ENCODE results near the gene CSK. TPM values are rescaled to one million over a fixed set of nuclear protein-coding genes. Genes with fewer than 3 reads are reported as not detected.

CSK gene
- total and polyA plus RNA-seq, 2 experiments from 2014 or later = 16.9 to 19.1 TPM

DNA sequence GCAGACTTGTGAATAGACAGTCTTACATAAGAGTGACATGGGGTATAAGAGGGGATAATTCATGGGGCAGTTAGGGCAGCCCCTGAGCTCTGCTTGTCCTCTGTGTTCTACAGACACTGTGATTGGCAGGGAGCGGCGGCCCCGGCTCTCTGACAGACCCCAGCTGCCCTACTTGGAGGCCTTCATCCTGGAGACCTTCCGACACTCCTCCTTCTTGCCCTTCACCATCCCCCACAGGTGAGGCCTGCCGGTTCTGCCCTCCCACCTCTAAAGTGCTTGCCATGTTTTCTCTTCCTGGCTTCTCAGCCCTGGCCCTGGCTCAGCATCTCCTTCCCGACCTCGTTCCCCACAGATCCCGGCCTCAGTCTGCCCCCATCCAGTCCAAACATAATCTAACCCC lies 29.9 kb upstream of the CSK start:
- Histone ChIP-seq H3K4me1 (ENCODE audit: insufficient read depth) (no peaks in the 10 kb centered on the region), H3K4me2 (no peak overlapping the region), H2AFZ (no peak overlapping the region), H3K79me2 (no peaks in the 10 kb centered on the region), H3K9me3 (ENCODE audit: low read depth) (no peaks in the 10 kb centered on the region), H3K27me3 (no peaks in the 10 kb centered on the region), H3K9me2 (replicated peaks; ENCODE audit: insufficient read depth) (no peaks in the 10 kb centered on the region), H3K36me3 (replicated peaks; ENCODE audit: insufficient read depth, low read depth) (no peaks in the 10 kb centered on the region), H3K4me3 (no peak overlapping the region), H3K27ac (no peak overlapping the region), H4K20me1 (ENCODE audit: insufficient read depth, poor library complexity, severe bottlenecking) (no peaks in the 10 kb centered on the region)
- TF ChIP-seq, protein P1, sequence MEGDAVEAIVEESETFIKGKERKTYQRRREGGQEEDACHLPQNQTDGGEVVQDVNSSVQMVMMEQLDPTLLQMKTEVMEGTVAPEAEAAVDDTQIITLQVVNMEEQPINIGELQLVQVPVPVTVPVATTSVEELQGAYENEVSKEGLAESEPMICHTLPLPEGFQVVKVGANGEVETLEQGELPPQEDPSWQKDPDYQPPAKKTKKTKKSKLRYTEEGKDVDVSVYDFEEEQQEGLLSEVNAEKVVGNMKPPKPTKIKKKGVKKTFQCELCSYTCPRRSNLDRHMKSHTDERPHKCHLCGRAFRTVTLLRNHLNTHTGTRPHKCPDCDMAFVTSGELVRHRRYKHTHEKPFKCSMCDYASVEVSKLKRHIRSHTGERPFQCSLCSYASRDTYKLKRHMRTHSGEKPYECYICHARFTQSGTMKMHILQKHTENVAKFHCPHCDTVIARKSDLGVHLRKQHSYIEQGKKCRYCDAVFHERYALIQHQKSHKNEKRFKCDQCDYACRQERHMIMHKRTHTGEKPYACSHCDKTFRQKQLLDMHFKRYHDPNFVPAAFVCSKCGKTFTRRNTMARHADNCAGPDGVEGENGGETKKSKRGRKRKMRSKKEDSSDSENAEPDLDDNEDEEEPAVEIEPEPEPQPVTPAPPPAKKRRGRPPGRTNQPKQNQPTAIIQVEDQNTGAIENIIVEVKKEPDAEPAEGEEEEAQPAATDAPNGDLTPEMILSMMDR (IDR thresholded peaks at IDR 0.05; ENCODE audit: poor library complexity) = no peak
- TF ChIP-seq EZH2phosphoT487 (IDR thresholded peaks at IDR 0.05; ENCODE audit: low read depth, severe bottlenecking, unreplicated experiment) (no peak), EZH2 (IDR thresholded peaks at IDR 0.05; ENCODE audit: borderline replicate concordance) (no peak)
- WGBS (ENCODE audit: low lambda C conversion rate, missing lambda C conversion rate) = 87% methylated on average over 6 of the region's 8 CpGs
- no peak for DNase-seq (ENCODE audit: low spot score)

DNA sequence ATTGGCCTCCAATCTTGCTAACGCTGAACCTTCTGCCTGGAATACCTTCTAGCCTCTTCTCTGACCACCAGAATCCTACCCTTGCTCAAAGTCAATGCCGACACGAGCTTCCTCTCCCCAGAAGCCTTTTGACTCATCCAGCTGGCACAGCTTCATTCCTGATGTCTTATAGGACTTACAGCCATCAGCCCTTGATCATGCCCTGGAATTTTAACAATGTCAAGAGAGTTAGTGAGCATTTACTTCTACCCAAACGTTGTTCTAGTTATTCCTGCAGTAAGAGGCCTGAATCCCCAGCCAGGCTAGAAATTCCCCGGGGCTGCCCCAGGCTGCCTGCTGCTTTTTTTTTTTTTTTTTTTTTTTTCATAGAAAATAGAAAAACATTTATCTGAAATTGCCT lies 29.3 kb upstream of the CSK start:
- 52% methylated on average over 5 of the region's 5 CpGs for WGBS (ENCODE audit: low lambda C conversion rate, missing lambda C conversion rate)

DNA sequence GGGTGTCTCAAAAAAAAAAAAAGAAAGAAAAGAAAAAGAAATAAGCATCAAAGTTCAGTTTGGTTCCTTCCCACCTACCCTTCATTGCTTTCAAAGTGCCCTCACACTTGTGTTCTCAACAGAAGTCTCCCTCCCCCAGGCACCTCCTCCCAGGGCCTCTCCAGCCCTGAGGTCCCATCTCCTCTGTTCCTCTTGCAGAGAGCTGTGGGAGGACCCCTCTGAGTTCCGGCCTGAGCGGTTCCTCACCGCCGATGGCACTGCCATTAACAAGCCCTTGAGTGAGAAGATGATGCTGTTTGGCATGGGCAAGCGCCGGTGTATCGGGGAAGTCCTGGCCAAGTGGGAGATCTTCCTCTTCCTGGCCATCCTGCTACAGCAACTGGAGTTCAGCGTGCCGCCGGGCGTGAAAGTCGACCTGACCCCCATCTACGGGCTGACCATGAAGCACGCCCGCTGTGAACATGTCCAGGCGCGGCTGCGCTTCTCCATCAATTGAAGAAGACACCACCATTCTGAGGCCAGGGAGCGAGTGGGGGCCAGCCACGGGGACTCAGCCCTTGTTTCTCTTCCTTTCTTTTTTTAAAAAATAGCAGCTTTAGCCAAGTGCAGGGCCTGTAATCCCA lies 27.2 kb upstream of the CSK start:
- no peaks in the 10 kb centered on the region for H3K27me3 ChIP-seq
- WGBS (ENCODE audit: low lambda C conversion rate, missing lambda C conversion rate) = 91% methylated on average over 20 of the region's 20 CpGs
- H4K20me1 ChIP-seq (ENCODE audit: insufficient read depth, poor library complexity, severe bottlenecking) = no peaks in the 10 kb centered on the region
- H3K4me2 ChIP-seq = no peak overlapping the region
- H3K9me3 ChIP-seq (ENCODE audit: low read depth) = no peaks in the 10 kb centered on the region
- no peaks in the 10 kb centered on the region for H3K9me2 ChIP-seq (replicated peaks; ENCODE audit: insufficient read depth)
- no peaks in the 10 kb centered on the region for H3K79me2 ChIP-seq
- no peak overlapping the region for H3K4me3 ChIP-seq
- no peaks in the 10 kb centered on the region for H3K36me3 ChIP-seq (replicated peaks; ENCODE audit: insufficient read depth, low read depth)
- no peak overlapping the region for H2AFZ ChIP-seq
- no peak for DNase-seq (ENCODE audit: low spot score)
- H3K27ac ChIP-seq = no peak overlapping the region
- H3K4me1 ChIP-seq (ENCODE audit: insufficient read depth) = no peaks in the 10 kb centered on the region
- no peak for TF ChIP-seq EZH2phosphoT487 (IDR thresholded peaks at IDR 0.05; ENCODE audit: low read depth, severe bottlenecking, unreplicated experiment)
- TF ChIP-seq, protein P1 (IDR thresholded peaks at IDR 0.05; ENCODE audit: poor library complexity) = no peak
- TF ChIP-seq EZH2 (IDR thresholded peaks at IDR 0.05; ENCODE audit: borderline replicate concordance) = no peak

More for the DNA sequence above, 29.3 kb upstream of the CSK start:
- Histone ChIP-seq H3K4me3 (no peak overlapping the region), H3K9me2 (replicated peaks; ENCODE audit: insufficient read depth) (no peaks in the 10 kb centered on the region), H3K27me3 (no peaks in the 10 kb centered on the region), H3K9me3 (ENCODE audit: low read depth) (no peaks in the 10 kb centered on the region), H3K79me2 (no peaks in the 10 kb centered on the region), H2AFZ (no peak overlapping the region), H3K36me3 (replicated peaks; ENCODE audit: insufficient read depth, low read depth) (no peaks in the 10 kb centered on the region), H4K20me1 (ENCODE audit: insufficient read depth, poor library complexity, severe bottlenecking) (no peaks in the 10 kb centered on the region), H3K27ac (no peak overlapping the region), H3K4me2 (no peak overlapping the region), H3K4me1 (ENCODE audit: insufficient read depth) (no peaks in the 10 kb centered on the region)
- DNase-seq (ENCODE audit: low spot score) = no peak
- TF ChIP-seq EZH2phosphoT487 (IDR thresholded peaks at IDR 0.05; ENCODE audit: low read depth, severe bottlenecking, unreplicated experiment) = no peak
- TF ChIP-seq EZH2 (IDR thresholded peaks at IDR 0.05; ENCODE audit: borderline replicate concordance) = no peak
- TF ChIP-seq, protein P1 (IDR thresholded peaks at IDR 0.05; ENCODE audit: poor library complexity) = no peak

Data from hepatocyte (in vitro differentiated cells).